Measurements from ENCODE around the gene HS3ST6.
"Not testable (repeated sequence)": the region's sequence is repeated elsewhere in the genome, so short reads cannot be mapped to it uniquely, and the experiment has no call there.

HS3ST6 gene

GRCh38 chr16:1918351-1919326 is at the start of gene HS3ST6:
HS3ST6 (minus strand) TSS chr16:1918415; CDS start chr16:1918323, 92 bp downstream.
- no peak for DNase-seq (ENCODE audit: low read depth in 2 of 2)

- DNase-seq (ENCODE audit: low read depth in 2 of 2) = no peak
Measured at GRCh38 chr16:1966460-1966859, 48.2 kb upstream of the HS3ST6 start, which contains the start of gene RNF151. RNF151 (plus strand) TSS chr16:1966856; CDS start chr16:1966882, 26 bp downstream.

- no peak for DNase-seq (ENCODE audit: low read depth in 2 of 2)
Measured at GRCh38 chr16:1965396-1966001, 47.3 kb upstream of the HS3ST6 start.

GRCh38 chr16:1964506-1965395 is 46.5 kb upstream of the HS3ST6 start, which contains the start of gene RPS2:
RPS2 (minus strand) TSS chr16:1964826; CDS start chr16:1964625, 201 bp downstream.
- DNase-seq (ENCODE audit: low read depth in 2 of 2) = peak; percentile 94 to 99

GRCh38 chr16:1963806-1964505 is 45.7 kb upstream of the HS3ST6 start:
- DNase-seq (ENCODE audit: low read depth in 2 of 2) = no peak

GRCh38 chr16:1962161-1963153 is 44.2 kb upstream of the HS3ST6 start:
- not testable (repeated sequence) for DNase-seq (ENCODE audit: low read depth in 2 of 2)

- no peak for DNase-seq (ENCODE audit: low read depth in 2 of 2)
Measured at GRCh38 chr16:1961651-1962067, 43.4 kb upstream of the HS3ST6 start.

GRCh38 chr16:1960665-1961630 is 42.7 kb upstream of the HS3ST6 start:
- DNase-seq (ENCODE audit: low read depth in 2 of 2) = no peak

GRCh38 chr16:1959269-1960039 is 41.2 kb upstream of the HS3ST6 start, which contains the start of gene NDUFB10:
NDUFB10 (plus strand) TSS chr16:1959538; CDS start chr16:1959625, 87 bp downstream.
- peak; percentile 90 to 91 for DNase-seq (ENCODE audit: low read depth in 2 of 2)

- DNase-seq (ENCODE audit: low read depth in 2 of 2) = no peak
Measured at GRCh38 chr16:1958715-1959268, 40.6 kb upstream of the HS3ST6 start.

- not testable (repeated sequence) for DNase-seq (ENCODE audit: low read depth in 2 of 2)
Measured at GRCh38 chr16:1958143-1958491, 39.9 kb upstream of the HS3ST6 start.

- DNase-seq (ENCODE audit: low read depth in 2 of 2) = not testable (repeated sequence)
Measured at GRCh38 chr16:1957434-1958142, 39.4 kb upstream of the HS3ST6 start.

GRCh38 chr16:1953734-1954133 is 35.5 kb upstream of the HS3ST6 start:
- no peak for DNase-seq (ENCODE audit: low read depth in 2 of 2)

GRCh38 chr16:1950559-1950958 is 32.3 kb upstream of the HS3ST6 start:
- DNase-seq (ENCODE audit: low read depth in 2 of 2) = no peak

GRCh38 chr16:1950047-1950446 is 31.8 kb upstream of the HS3ST6 start:
- no peak for DNase-seq (ENCODE audit: low read depth in 2 of 2)

GRCh38 chr16:1949507-1949906 is 31.3 kb upstream of the HS3ST6 start:
- DNase-seq (ENCODE audit: low read depth in 2 of 2) = no peak

GRCh38 chr16:1947369-1947670 is 29.1 kb upstream of the HS3ST6 start:
- DNase-seq (ENCODE audit: low read depth in 2 of 2) = no peak
